Hepatocyte (in vitro differentiated cells): ENCODE results near the gene KDELR3.

Source experiments
- EZH2phosphoT487 ChIP-seq: fragments of 200-600 bp; sonication (generic); IDR thresholded peaks from one replicate; pipeline ENCODE4 v1.6.1; 2018; ENCODE audit warnings: antibody characterized with exemption, mild to moderate bottlenecking, low read depth, moderate library complexity; ENCODE audit not compliant: unreplicated experiment, severe bottlenecking
- TF ChIP-seq, protein P1 (sequence below): fragments of 200-600 bp; sonication (generic); IDR thresholded peaks from 2 replicates; pipeline ENCODE4 v1.5.1; 2016; ENCODE audit warnings: antibody characterized with exemption, mild to moderate bottlenecking; ENCODE audit not compliant: poor library complexity

DNA sequence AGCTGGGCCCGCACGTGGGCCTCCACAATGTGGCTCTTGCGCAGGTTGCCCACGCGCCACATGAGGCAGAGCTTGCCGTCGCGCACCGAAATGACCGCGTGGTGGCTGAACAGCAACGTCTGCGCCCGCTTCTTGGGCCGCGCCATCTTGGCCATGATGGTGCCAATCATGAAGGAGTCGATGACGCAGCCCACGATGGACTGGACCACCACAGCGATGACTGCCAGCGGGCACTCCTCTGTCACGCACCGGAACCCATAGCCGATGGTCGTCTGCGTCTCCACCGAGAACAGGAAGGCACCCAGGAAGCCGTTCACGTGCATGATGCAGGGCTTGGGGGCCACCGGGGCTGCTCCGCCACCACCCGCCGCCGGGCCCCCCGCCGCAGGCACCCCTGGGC, 40.4 kb upstream of the KDELR3 start:
- TF ChIP-seq, protein P1, sequence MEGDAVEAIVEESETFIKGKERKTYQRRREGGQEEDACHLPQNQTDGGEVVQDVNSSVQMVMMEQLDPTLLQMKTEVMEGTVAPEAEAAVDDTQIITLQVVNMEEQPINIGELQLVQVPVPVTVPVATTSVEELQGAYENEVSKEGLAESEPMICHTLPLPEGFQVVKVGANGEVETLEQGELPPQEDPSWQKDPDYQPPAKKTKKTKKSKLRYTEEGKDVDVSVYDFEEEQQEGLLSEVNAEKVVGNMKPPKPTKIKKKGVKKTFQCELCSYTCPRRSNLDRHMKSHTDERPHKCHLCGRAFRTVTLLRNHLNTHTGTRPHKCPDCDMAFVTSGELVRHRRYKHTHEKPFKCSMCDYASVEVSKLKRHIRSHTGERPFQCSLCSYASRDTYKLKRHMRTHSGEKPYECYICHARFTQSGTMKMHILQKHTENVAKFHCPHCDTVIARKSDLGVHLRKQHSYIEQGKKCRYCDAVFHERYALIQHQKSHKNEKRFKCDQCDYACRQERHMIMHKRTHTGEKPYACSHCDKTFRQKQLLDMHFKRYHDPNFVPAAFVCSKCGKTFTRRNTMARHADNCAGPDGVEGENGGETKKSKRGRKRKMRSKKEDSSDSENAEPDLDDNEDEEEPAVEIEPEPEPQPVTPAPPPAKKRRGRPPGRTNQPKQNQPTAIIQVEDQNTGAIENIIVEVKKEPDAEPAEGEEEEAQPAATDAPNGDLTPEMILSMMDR, result no peak
- no peak for TF ChIP-seq EZH2phosphoT487
